Right kidney (tissue), 1 donor: Measurements from ENCODE around the gene PLXDC2.

Source experiments
- DNase-seq: peaks from one replicate; pipeline ENCODE4 v3.0.0-alpha.2; 2016

PLXDC2 gene

GRCh38 chr10:20274571-20274970 lies 458.3 kb downstream of the PLXDC2 start:
- DNase-seq, result no peak

- no peak for DNase-seq
These were observed 460.1 kb downstream of the PLXDC2 start for GRCh38 chr10:20276127-20276979.

- DNase-seq, result no peak
These were observed 461.6 kb downstream of the PLXDC2 start for GRCh38 chr10:20277820-20278219.

- DNase-seq, result no peak
These were observed 465.3 kb downstream of the PLXDC2 start for GRCh38 chr10:20281579-20281978.

GRCh38 chr10:20287586-20287985 lies 471.4 kb downstream of the PLXDC2 start:
- DNase-seq, result no peak

GRCh38 chr10:20288060-20288459 lies 471.8 kb downstream of the PLXDC2 start:
- DNase-seq, result no peak

- DNase-seq, result no peak
These were observed 473.0 kb downstream of the PLXDC2 start for GRCh38 chr10:20289070-20289828.

GRCh38 chr10:20298417-20298816 lies 482.2 kb downstream of the PLXDC2 start:
- no peak for DNase-seq

GRCh38 chr10:20299034-20299736 lies 483.0 kb downstream of the PLXDC2 start:
- no peak for DNase-seq

GRCh38 chr10:20300735-20301134 lies 484.5 kb downstream of the PLXDC2 start:
- no peak for DNase-seq

- DNase-seq, result no peak
These were observed 485.8 kb downstream of the PLXDC2 start for GRCh38 chr10:20302033-20302432.

GRCh38 chr10:20303453-20304152 lies 487.4 kb downstream of the PLXDC2 start:
- no peak for DNase-seq

- no peak for DNase-seq
These were observed 497.4 kb downstream of the PLXDC2 start for GRCh38 chr10:20313665-20314064.

GRCh38 chr10:20314431-20314830 lies 498.2 kb downstream of the PLXDC2 start:
- DNase-seq, result no peak

- DNase-seq, result no peak
These were observed 511.7 kb downstream of the PLXDC2 start for GRCh38 chr10:20327954-20328353.

GRCh38 chr10:20330246-20330645 lies 514.0 kb downstream of the PLXDC2 start:
- DNase-seq, result no peak

GRCh38 chr10:20334559-20334958 lies 518.3 kb downstream of the PLXDC2 start:
- DNase-seq, result no peak
